GM18499 (cell line): Measurements from ENCODE around the gene FHIP1B.

Experiments used
- ATAC-seq: cut with Tn5 transposase; IDR thresholded peaks from one replicate; pipeline ENCODE4 v1.9.1; 2021; ENCODE audit warnings: moderate number of reproducible peaks; ENCODE audit not compliant: insufficient read depth, unreplicated experiment

The FHIP1B gene

DNA sequence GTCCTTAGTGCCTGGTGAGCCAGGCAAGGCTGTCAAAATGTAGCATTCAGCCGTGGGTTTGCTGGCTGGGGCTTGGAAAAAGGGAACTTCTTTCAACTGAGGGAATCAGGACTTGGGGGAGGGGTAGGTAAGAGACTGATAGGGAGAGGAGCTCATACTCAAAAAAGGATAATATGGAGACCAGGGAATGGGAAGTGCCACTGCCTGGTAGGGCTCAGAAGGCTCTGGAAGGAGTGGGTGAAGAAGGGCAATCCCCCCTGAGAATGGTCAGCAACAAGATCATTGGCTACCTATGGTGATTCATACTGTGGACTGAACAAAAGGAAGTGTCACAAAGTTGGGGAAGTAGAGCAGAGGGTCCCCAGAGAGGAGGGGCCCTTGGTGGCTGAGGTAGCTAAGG, 6.3 kb upstream of the FHIP1B start:
- ATAC-seq = no peak

DNA sequence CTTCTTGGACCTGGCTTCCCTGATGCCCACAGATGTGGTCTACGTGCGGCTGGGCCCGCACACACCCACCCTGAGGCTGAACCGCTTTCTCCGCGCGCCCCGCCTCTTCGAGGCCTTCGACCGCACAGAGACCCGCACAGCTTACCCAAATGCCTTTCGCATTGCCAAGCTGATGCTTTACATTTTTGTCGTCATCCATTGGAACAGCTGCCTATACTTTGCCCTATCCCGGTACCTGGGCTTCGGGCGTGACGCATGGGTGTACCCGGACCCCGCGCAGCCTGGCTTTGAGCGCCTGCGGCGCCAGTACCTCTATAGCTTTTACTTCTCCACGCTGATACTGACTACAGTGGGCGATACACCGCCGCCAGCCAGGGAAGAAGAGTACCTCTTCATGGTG, 5.7 kb upstream of the FHIP1B start:
- ATAC-seq = no peak

DNA sequence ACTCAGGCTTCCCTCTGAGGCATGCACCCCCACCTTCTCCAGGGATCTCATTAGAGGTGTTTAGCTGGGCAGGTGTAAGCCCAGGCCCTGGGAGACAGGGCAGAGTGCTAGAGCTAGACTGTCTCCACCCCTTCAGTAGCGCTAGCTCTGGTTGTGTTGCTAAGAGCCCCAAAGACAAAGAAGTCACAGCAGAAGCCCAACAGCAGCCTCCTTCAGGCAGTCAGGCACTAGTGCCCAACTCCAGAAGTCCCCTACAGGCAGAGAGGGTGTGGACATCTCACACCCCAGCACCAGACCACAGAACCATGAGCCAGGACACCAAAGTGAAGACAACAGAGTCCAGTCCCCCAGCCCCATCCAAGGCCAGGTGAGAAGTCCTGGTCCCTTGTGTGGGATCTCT, 4.5 kb upstream of the FHIP1B start, which contains the start of gene CNGA4:
TSS of gene CNGA4 (plus strand) at position 188 of the 400 bp plus-strand sequence. CDS start at position 306, 118 bp downstream.
- no peak for ATAC-seq

DNA sequence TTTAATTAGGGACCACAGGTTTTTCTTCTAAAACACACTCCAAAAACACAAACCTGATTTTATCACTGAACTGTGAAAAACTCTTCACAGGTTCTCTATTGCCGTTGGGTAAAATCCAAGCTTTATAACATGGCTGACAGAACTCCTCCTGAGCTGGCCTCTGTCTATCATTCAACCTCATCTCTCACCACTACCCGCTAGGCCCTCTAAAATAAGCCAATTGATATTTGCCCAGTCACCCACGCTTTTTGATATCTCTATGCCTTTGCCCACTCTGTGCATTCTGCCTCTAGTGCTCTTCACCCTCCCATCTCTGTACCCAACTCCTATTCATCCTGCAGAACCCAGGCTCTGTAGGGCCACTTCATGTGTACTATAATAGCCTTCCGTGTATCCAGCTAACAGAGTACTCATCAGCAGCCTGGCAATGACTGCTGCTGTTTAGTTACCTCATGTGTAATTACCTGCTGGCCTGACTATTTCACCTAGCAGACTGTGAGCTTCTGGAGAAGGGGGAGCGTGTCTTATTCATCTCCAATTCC, 3.4 kb upstream of the FHIP1B start:
- ATAC-seq = no peak

DNA sequence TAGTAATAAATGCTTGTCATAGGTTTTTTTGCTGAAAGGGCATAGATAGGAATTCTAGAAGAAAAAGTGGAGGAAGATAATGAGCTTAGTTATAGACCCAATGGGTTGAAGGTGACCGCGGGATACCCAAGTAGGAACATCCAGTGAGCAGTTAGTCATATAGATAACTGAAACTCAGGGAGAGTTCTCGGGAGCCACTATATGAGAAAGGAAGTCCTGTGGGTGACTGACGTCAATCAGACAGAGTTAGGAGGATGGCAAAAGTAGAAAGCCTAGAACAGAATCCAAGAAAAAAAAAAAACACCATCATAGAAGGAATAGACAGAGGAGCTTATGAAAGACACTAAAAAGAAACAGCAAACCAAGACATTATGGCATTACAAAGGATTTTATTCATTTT, 2.8 kb upstream of the FHIP1B start:
- no peak for ATAC-seq

DNA sequence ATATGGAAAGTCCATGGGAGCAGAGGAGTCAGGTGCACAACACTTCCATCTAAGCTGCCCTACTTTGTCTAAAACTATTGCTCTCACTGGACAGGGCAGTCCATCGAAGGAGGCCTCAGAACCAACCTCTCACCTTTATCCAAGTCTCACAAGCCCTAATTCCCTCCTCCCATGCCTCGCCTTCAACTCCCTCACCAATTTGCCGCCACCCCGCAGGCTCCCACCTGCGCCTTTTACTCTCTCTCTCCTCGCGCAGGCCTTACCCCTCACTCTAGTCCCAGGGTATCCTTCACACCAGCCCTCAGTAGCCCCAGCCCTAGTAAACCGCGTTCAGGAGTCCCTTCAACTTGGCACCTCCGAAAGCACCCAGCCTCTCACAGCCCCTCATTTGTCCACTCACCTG, 451 bp downstream of the FHIP1B start:
- ATAC-seq = no peak

DNA sequence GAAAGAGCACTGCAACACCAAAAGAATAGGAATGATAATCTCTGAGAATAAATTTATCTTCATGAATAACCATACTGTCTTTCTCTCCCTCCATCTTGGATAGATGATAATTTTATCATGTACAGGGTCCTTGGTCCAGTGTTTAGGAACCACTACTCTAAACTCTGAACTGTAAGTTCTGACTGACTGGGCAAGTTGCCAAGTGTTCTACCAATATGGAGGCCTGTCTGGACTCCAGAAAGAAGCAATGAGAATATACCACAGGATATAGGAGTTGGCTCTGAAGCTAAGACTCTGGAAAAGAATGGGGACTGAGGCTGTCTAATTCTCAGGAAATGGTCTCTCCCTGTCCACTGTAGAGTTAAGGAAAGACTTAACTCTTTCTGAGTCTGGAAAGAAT, 1.5 kb downstream of the FHIP1B start:
- no peak for ATAC-seq

DNA sequence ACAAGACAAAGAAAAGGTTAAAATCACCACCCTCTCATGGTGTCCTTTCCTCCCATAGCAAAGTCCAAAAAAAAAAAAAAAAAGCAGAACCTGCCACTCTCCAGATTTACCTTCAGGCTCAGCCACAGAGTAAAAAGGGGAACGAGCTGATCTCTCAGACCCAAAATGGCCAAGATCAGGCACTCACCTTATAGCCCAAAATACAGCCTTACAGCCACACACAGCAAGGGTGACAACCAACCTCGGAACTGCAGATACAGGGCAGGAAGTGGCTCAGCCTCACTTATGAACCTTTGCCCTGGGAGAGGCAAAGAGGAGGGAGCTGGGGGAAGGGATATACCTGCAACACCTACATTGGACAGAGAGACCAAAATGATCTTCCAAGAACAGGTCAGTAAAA, 4.5 kb downstream of the FHIP1B start:
- ATAC-seq = no peak

DNA sequence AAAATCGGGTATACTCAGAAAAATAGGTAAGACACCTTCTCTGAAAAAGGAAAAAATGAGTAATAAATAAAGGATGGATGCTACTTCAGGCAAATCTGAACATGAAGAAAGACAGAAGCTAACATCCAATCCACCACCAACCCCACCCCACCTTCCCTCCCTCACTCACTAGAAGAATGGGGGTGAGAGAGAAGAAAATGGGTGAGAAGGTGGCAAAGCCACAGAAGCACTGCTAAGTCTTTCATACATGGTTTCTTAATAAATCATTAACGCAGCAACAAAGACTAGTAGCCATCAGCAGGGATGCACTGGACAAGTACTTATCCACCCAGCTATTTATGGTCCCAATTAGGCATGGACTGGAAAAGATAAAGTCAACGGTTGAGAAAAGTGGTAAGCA, 5.9 kb downstream of the FHIP1B start:
- ATAC-seq = no peak

DNA sequence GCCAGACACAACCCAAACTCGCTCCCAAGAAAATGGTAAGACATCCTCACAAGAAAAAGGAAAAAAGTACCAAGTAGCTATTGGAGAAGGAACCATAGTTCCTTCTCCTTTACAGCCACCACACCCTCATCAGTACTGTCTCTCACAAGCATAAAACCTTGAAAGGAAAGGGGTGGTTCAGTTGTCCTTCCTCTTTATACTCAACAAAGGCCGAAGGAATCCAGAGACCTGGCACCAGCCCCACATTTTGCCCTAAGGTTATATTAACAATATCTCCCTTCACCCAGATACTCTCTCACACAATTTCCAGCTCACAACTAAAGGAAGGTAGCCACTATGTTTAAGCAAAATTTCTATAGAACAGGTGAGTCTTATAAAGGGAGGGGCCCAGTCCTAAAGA, 8.5 kb downstream of the FHIP1B start:
- no peak for ATAC-seq

DNA sequence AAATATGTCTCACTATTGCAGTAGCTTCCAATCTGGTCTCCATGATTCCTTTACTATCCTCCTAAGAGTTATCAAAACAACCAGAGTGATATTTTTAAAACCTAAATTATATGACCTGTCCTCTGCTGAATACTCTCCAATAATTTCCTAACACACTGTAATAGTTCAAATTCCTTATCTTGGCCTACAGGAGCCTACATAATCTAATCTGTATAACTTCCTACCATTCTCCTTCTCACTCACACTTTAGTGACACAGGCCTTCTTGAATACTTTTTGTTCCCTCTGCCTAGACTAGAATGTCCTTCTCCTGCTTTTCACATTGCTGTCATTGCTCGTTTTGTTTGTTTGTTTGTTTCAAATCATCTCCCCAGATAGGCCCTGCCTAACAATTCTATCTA, 9.4 kb downstream of the FHIP1B start:
- ATAC-seq = no peak

DNA sequence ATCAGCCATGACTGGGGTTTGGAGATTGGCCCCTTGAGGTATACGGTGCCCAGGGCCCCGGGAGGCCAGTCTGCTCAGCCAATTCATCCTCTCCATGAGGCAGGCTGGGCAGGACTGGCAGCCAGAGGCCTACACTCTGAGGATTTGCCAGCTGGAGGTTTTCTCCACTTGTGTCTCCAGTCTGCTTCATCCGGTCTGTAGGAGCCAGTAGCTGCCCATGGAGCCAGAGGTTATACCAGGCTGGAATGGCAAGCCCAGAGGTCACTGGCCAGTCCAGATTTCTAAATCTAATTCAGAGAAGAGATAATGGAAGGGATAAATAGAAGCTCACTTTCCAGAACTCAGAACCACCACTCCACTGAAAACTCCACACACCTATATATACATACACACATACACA, 10.0 kb downstream of the FHIP1B start:
- no peak for ATAC-seq

DNA sequence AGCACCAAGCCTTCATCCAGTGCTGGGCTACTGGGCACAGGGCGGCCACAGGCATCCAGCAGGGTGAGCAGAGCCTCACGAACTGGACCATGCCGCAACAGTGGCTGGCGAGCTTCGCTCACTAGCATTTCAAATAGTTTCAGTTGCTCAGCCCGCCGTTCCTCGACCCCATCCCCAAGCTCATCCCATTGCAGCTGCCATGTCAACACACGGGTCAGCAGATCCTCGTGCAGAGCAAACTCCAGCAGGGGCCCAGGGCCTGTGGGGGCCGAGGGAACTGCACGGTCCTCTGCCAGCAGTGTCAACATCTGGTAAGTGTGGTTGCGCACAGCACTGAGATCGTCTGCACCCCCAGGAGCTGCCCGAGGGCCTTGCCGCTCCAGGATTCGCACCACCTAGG, 10.6 kb downstream of the FHIP1B start:
- ATAC-seq = no peak

DNA sequence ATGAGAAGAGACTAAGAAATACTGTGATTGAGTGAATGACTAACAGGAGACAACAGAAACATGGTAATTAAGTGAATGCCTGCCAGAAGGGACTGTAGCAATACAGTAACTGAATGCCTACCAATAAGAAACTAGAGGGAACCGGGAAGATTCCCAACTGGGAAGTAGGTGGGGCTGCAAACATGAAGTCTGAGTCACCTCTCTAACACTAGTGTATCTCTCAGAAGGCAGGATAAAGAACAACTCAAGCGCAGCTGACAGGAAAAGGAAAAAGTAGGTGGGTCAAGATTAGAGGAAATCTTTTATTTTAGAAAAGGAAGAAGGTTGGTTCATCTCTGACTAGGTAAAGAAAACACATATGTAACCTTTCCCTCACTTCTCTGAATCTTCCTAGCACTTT, 15.1 kb downstream of the FHIP1B start:
- ATAC-seq = no peak

DNA sequence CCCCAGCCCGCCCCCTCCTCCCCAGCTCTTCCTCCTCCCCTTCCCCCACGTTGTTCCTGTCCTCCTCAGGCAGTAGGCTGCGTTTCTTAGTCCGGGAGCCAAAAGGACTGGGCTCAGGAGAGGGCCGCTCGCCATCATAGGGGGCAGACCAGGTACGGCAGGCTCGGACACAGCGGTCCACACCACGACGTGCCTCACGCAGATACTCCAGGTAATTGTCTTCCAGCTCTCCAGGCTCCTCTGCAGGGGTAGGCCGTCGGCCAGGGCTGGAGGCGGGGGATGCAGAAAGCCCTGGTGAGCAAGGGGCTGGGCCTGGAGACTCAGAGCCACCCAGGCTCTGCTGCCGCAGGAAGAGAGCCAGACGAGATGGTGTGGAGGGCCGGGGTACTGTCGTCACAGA, 16.7 kb downstream of the FHIP1B start:
- no peak for ATAC-seq

DNA sequence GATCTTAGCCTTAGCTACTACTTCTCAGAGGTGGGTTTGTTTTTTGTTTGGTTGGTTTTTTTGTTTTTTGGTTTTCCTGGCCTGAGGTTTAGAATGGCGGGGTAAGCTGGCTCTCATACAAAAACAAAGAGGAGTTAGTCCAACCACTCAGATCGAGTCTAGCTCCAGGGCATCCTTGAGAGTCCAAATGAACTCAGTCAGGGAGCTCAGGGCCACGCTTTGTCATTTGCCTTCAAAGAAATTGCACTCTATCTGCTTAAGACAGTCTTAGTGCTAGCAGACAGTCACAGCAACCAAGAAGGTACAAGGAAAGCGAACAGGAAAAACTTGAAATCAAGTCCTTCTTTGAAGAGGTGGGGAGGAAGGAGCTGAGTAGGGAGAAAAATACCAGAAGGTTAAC, 17.9 kb downstream of the FHIP1B start:
- ATAC-seq = no peak

DNA sequence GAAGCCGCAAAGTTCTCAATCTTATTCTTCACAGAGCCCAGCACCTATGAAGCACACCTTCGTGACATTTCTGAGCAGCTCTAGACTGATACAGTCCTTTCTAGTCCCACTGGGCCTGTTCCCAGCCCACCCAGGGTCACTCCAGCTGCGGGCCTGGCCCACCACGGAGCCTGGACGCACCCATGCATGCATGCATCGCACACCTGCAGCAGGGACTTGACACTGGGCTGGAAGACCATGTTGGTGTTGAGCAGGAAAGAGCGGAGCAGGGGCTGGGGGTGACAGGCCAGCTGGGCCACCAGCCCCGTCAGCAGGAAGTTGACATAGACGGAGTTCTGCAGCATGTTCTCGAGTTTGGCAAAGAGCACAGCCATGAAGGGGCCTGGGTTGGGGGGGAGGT, 19.9 kb downstream of the FHIP1B start:
- no peak for ATAC-seq

DNA sequence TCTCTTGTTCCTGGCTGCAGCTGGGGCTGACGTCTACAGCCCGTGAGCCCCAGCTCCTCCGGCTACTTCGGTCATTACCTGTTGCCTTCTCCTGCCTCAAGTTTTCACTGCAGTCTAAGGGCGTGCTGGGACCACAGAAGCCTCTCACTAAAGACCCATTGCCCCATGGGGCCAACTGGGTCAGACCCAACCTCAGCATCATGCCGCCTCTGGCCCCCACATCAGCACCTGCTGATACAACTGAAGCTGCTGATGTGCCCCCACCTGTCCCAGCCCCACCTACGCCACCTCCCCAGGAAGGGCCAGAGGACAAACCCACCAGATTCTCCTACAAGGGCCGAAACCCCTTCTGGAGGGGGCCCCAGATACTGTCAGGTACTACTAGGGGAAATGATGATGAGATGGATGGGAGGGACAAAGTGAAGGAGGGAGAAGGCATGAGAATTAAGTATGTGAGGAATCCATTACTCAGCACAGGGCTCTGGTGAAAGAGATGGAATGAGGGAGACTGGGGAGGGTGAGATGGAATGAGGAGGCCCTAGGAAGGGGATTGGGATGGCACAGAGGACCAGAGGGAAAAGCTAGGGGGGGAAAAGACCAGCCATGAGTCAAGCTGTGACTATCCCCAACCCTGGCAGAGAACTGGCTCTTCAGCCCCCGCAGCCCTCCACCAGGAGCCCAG, 24.0 kb downstream of the FHIP1B start:
- ATAC-seq = no peak

DNA sequence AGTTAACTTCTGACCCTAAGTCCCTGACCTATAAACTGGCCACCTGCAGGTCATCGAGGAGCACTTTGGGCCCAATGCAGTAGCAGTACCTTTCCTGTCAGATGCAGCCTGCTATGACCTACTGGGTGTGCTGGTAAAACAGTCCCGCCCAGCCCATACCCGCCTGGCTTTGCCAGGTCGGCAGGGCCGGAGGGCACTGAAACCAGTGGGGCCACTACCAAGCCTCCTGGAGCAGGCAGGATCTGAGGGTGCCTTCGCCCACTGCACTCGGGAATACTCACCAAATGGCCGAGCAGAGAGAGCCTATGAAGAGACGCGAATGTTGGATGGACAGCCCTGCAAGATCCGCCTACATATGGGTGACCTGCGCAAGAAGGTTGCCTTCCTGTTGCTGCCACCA, 24.6 kb downstream of the FHIP1B start:
- no peak for ATAC-seq

DNA sequence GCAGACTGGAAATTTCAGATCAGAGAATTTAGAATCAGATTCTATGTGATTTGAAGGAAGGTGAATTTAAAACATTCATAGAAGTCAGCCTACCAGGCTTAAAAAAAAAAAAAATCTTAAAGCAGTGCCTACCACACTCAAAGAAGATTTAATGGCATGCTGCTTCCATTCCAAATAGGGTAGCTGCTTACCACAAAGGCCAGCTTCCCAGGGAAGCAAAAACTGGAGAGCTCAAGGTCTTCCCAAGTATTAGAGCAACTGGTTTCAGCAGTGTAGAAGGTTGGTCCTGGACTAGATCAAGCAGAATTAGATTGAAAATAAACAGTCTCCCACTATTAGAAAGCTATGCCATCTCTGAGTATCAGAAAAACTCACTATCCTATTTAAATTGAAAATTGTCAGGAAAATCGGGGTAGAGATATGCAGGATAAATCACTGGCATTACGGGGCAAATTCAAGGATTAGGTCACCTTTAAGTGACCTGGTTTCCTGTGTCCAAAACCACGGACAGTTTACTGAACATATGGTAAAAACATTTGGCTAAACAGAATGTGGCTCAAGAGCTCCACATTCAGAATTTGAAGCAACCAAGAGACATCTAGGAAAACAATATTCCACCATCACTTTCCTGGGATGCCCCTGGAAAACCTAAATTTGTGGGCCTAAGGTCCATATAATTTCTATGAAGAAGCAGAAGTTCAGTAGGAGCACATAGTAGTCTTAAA, 27.8 kb downstream of the FHIP1B start:
- no peak for ATAC-seq

DNA sequence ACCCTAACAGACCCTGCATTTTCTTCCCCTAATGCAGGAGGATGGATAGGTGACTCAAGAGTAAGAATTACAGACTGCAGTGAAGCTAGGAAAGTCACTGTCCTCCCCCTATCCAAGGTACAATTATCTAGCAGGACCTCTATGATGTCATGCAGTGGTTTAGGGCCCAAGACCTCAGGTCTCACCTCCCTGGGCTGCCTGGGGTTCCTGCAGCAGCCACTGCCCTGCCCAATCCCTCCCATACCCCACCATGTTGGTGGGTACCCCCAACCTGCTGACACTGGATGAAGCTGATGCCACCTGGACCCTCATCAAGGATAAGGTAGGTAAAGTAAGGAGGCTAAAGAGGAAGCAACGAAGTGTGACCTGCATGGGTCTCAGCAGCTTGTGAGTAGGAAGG, 29.1 kb downstream of the FHIP1B start, which contains the start of gene C11orf42:
TSS of gene C11orf42 (plus strand) at position 192 of the 400 bp plus-strand sequence. CDS start at position 251, 59 bp downstream.
- no peak for ATAC-seq

DNA sequence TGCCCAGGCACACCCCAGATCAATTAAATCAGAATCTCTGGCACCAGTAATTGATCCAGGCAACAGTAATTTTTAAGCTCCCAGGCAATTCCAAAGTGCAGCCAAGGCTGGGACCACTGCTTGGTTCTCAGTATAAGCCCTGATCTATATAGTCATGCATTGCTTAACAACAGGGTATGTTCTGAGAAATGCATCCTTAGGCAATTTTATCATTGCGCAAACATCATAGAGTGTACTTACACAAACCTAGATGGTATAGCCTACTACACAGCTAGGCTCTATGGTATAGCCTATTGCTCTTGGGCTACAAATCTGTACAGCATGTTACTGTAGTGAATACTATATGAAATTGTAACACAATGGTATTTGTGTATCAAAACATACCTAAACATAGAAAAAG, 29.7 kb downstream of the FHIP1B start:
- ATAC-seq = no peak
